Stimulated activated CD8-positive, alpha-beta memory T cell treated with anti-CD3 and anti-CD28 coated beads, Interleukin-2, amount 100 ng/mL, for 1 hour (primary cell): ENCODE measurements around the gene RHOB.

Experiments
- DNase-seq, 2 donors: peaks; one replicate each; pipeline ENCODE4 v3.0.0-alpha.2; 2020; ENCODE audit warnings: low read depth in 2 of 2

The RHOB gene

GRCh38 chr2:20474757-20475566 is 28.1 kb downstream of the RHOB start:
- no peak for DNase-seq

GRCh38 chr2:20475567-20475952 is 28.7 kb downstream of the RHOB start:
- no peak for DNase-seq

- no peak for DNase-seq
These were observed 29.6 kb downstream of the RHOB start for GRCh38 chr2:20476481-20476880.

- DNase-seq = no peak
These were observed 30.1 kb downstream of the RHOB start for GRCh38 chr2:20476950-20477349.

GRCh38 chr2:20478961-20479360 is 32.1 kb downstream of the RHOB start:
- DNase-seq = no peak

- no peak for DNase-seq
These were observed 33.0 kb downstream of the RHOB start for GRCh38 chr2:20479835-20480234.

- DNase-seq = no peak
These were observed 34.0 kb downstream of the RHOB start for GRCh38 chr2:20480913-20481312.

GRCh38 chr2:20481798-20482405 is 35.0 kb downstream of the RHOB start:
- DNase-seq = no peak

- no peak for DNase-seq
These were observed 35.9 kb downstream of the RHOB start for GRCh38 chr2:20482725-20483124.

- DNase-seq = no peak
These were observed 36.5 kb downstream of the RHOB start for GRCh38 chr2:20483194-20483895.

- DNase-seq = no peak
These were observed 37.3 kb downstream of the RHOB start for GRCh38 chr2:20484034-20484617.

- no peak for DNase-seq
These were observed 38.1 kb downstream of the RHOB start for GRCh38 chr2:20484810-20485611.

- no peak for DNase-seq
These were observed 38.9 kb downstream of the RHOB start for GRCh38 chr2:20485612-20486388.

GRCh38 chr2:20486571-20486970 is 39.7 kb downstream of the RHOB start:
- DNase-seq = no peak

- no peak for DNase-seq
These were observed 40.1 kb downstream of the RHOB start for GRCh38 chr2:20487030-20487391.

- no peak for DNase-seq
These were observed 40.7 kb downstream of the RHOB start for GRCh38 chr2:20487392-20488174.

- no peak for DNase-seq
These were observed 41.3 kb downstream of the RHOB start for GRCh38 chr2:20488201-20488641.

GRCh38 chr2:20488782-20489181 is 41.9 kb downstream of the RHOB start:
- DNase-seq = no peak

GRCh38 chr2:20490300-20491181 is 43.7 kb downstream of the RHOB start:
- no peak for DNase-seq
